Kidney (tissue), 14 donors: ENCODE data around the gene CTRL. TPM values are rescaled to one million over a fixed set of nuclear protein-coding genes. Genes with fewer than 3 reads are reported as not detected.

Source experiments
- DNase-seq, 5 donors: peaks; one replicate each; pipeline ENCODE4 v3.0.0-alpha.2; 2013 to 2020
- FAIRE-seq: peaks from 2 replicates; lab custom pipeline; 2012; peaks lifted over from hg19 to GRCh38; lab: Jason Lieb, UNC
- H3K27ac ChIP-seq, 2 donors: one replicate each; pipeline ENCODE4 v1.7.0; 2013; ENCODE audit warnings: low read depth in 2 of 2, low read length in 2 of 2, inconsistent platforms in 1 of 2
- H3K27me3 ChIP-seq: one replicate; pipeline ENCODE4 v1.7.1; 2013; ENCODE audit warnings: low read length, inconsistent platforms; ENCODE audit not compliant: control insufficient read depth, insufficient read depth
- H3K36me3 ChIP-seq, 3 donors: one replicate each; pipeline versions ENCODE4 v1.7.0 to v1.7.1; 2013; ENCODE audit warnings: low read length in 3 of 3, control low read depth in 1 of 3, inconsistent platforms in 1 of 3; ENCODE audit not compliant: insufficient read depth in 3 of 3, control insufficient read depth in 2 of 3
- H3K4me1 ChIP-seq, 3 donors: one replicate each; pipeline versions ENCODE4 v1.7.0 to v1.7.1; 2013; ENCODE audit warnings: low read length in 3 of 3, inconsistent platforms in 1 of 3, low read depth in 1 of 3; ENCODE audit not compliant: control insufficient read depth in 2 of 3, insufficient read depth in 2 of 3
- H3K4me3 ChIP-seq, 3 donors: one replicate each; pipeline versions ENCODE4 v1.7.0 to v1.8.1; 2013; ENCODE audit warnings: low read length in 3 of 3, control low read depth in 1 of 3, inconsistent platforms in 1 of 3
- H3K9ac ChIP-seq, 3 donors: one replicate each; pipeline versions ENCODE4 v1.7.0 to v1.7.1; 2013; ENCODE audit warnings: low read length in 3 of 3, control low read depth in 1 of 3, inconsistent platforms in 1 of 3
- H3K9me3 ChIP-seq, 3 donors: one replicate each; pipeline versions ENCODE4 v1.7.0 to v1.7.1; 2013; ENCODE audit warnings: low read length in 3 of 3, control low read depth in 1 of 3, inconsistent platforms in 1 of 3; ENCODE audit not compliant: control insufficient read depth in 2 of 3, insufficient read depth in 1 of 3
- CTCF ChIP-seq: IDR thresholded peaks from 3 replicates; pipeline ENCODE4 v1.5.1; 2012; ENCODE audit warnings: mild to moderate bottlenecking, moderate library complexity, borderline replicate concordance; ENCODE audit not compliant: insufficient read depth; ENCODE audit errors: extremely low read depth
- intact Hi-C: fragments of 100-400 bp; cut with DNase I; formaldehyde crosslinking; loops from one replicate; pipeline ENCODE4 v1.11.1; 2022
- polyA plus RNA-seq: library from polyadenylated mRNA; stranded (reverse); fragments of 350-450 nt; fragmentation: Illumina TruSeq; extraction: RNeasy Lipid Tissue Mini Kit (QIAGEN cat#74804); gene quantifications from one replicate; pipeline ENCODE4 v1.2.3, GENCODE V29; 2014; ENCODE audit warnings: low read depth, low replicate concordance; ENCODE audit not compliant: insufficient read depth
- total RNA-seq: library from RNA; stranded (reverse); fragmentation: NEBNext Ultra II Directional; extraction: Animal tissue kit (Norgen Biotek cat#: 25700); gene quantifications from one replicate; pipeline ENCODE4 v1.2.1, GENCODE V29; 2021
- donor health status: control.
- donor health status: control.
- donor health status: control.
- donor health status: control.
- donor health status: control.
- donor health status: DM: yes; HTN: yes; CAD: no.
- donor health status: Normal renal cell carcinoma (clear cell type).

Gene CTRL
- total and polyA plus RNA-seq, 2 donors from 2014 or later = 0.69 TPM; not detected in 1

GRCh38 chr16:67910158-67910557 lies 21.5 kb downstream of the CTRL start:
- H3K9ac ChIP-seq = no peak overlapping the region
- DNase-seq = no peak
- H3K27ac ChIP-seq = no peak overlapping the region
- H3K9me3 ChIP-seq = no peaks in the 10 kb centered on the region
- no peaks in the 10 kb centered on the region for H3K27me3 ChIP-seq
- TF ChIP-seq CTCF = no peak
- no peak for FAIRE-seq
- peaks cover 0 to 6% (median 4%) of the 10 kb centered on the region in 3 donors for H3K4me1 ChIP-seq
- H3K4me3 ChIP-seq = no peak overlapping the region
- H3K36me3 ChIP-seq = peaks cover 0 to 27% (median 15%) of the 10 kb centered on the region in 3 donors
- intact Hi-C loops = no loop called here

- FAIRE-seq (no peak), DNase-seq (no peak)
- H3K27me3 ChIP-seq = no peaks in the 10 kb centered on the region
- H3K36me3 ChIP-seq = peaks cover 0 to 27% (median 15%) of the 10 kb centered on the region in 3 donors
- no peak for TF ChIP-seq CTCF
- H3K27ac ChIP-seq = no peak overlapping the region
- intact Hi-C loops = no loop called here
- no peak overlapping the region for H3K9ac ChIP-seq
- H3K4me3 ChIP-seq = no peak overlapping the region
- no peaks in the 10 kb centered on the region for H3K9me3 ChIP-seq
- H3K4me1 ChIP-seq = no peaks in the 10 kb centered on the region
These were observed 22.5 kb downstream of the CTRL start for GRCh38 chr16:67909056-67909742.

- no peak for FAIRE-seq
These were observed 24.1 kb downstream of the CTRL start for GRCh38 chr16:67907397-67908180.

More at GRCh38 chr16:67907397-67908180, 24.1 kb downstream of the CTRL start:
- Histone ChIP-seq H3K9ac (no peak overlapping the region), H3K36me3 (peaks cover 0 to 27% (median 17%) of the 10 kb centered on the region in 3 donors), H3K27me3 (no peaks in the 10 kb centered on the region), H3K27ac (no peak overlapping the region), H3K4me1 (no peaks in the 10 kb centered on the region), H3K4me3 (no peak overlapping the region), H3K9me3 (no peaks in the 10 kb centered on the region)
- no peak for TF ChIP-seq CTCF
- intact Hi-C loops = no loop called here
- no peak for DNase-seq
